ENCODE measurements around the gene PRELID1.

PRELID1 gene

DNA sequence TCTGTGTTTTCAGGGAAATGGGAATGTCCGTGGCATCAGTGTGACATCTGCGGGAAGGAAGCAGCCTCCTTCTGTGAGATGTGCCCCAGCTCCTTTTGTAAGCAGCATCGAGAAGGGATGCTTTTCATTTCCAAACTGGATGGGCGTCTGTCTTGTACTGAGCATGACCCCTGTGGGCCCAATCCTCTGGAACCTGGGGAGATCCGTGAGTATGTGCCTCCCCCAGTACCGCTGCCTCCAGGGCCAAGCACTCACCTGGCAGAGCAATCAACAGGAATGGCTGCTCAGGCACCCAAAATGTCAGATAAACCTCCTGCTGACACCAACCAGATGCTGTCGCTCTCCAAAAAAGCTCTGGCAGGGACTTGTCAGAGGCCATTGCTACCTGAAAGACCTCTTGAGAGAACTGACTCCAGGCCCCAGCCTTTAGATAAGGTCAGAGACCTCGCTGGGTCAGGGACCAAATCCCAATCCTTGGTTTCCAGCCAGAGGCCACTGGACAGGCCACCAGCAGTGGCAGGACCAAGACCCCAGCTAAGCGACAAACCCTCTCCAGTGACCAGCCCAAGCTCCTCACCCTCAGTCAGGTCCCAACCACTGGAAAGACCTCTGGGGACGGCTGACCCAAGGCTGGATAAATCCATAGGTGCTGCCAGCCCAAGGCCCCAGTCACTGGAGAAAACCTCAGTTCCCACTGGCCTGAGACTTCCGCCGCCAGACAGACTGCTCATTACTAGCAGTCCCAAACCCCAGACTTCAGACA is 9.6 kb upstream of the PRELID1 start:
- peaks cover 46% of the 10 kb centered on the region in 2 experiments for H3K4me1 ChIP-seq (ENCODE audit: control insufficient read depth in 1 of 2, insufficient read depth in 1 of 2, low read depth in 1 of 2, low read length in 1 of 2)
- TF ChIP-seq, protein P1, sequence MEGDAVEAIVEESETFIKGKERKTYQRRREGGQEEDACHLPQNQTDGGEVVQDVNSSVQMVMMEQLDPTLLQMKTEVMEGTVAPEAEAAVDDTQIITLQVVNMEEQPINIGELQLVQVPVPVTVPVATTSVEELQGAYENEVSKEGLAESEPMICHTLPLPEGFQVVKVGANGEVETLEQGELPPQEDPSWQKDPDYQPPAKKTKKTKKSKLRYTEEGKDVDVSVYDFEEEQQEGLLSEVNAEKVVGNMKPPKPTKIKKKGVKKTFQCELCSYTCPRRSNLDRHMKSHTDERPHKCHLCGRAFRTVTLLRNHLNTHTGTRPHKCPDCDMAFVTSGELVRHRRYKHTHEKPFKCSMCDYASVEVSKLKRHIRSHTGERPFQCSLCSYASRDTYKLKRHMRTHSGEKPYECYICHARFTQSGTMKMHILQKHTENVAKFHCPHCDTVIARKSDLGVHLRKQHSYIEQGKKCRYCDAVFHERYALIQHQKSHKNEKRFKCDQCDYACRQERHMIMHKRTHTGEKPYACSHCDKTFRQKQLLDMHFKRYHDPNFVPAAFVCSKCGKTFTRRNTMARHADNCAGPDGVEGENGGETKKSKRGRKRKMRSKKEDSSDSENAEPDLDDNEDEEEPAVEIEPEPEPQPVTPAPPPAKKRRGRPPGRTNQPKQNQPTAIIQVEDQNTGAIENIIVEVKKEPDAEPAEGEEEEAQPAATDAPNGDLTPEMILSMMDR (IDR thresholded peaks at IDR 0.05) = no peak
- H3K27ac ChIP-seq = peak overlapping the region; percentile 95
- H3K36me3 ChIP-seq = peaks cover 64% of the 10 kb centered on the region
- H3K4me3 ChIP-seq (ENCODE audit: low read depth in 1 of 2, low read length in 1 of 2) = no peak overlapping the region
- no peaks in the 10 kb centered on the region for H3K27me3 ChIP-seq
- H3K9me3 ChIP-seq = no peaks in the 10 kb centered on the region

DNA sequence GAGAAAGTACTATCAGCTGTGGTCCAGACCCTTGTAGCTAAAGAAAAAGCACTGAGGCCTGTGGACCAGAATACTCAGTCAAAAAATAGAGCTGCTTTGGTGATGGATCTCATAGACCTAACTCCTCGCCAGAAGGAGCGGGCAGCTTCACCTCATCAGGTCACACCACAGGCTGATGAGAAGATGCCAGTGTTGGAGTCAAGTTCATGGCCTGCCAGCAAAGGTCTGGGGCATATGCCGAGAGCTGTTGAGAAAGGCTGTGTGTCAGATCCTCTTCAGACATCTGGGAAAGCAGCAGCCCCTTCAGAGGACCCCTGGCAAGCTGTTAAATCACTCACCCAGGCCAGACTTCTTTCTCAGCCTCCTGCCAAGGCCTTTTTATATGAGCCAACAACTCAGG is 9.0 kb upstream of the PRELID1 start:
- Histone ChIP-seq H3K27me3 (no peaks in the 10 kb centered on the region), H3K4me1 (ENCODE audit: control insufficient read depth in 1 of 2, insufficient read depth in 1 of 2, low read depth in 1 of 2, low read length in 1 of 2) (peaks cover 52% of the 10 kb centered on the region in 2 experiments), H3K9me3 (no peaks in the 10 kb centered on the region), H3K36me3 (peaks cover 65% of the 10 kb centered on the region), H3K4me3 (ENCODE audit: low read depth in 1 of 2, low read length in 1 of 2) (no peak overlapping the region), H3K27ac (peak overlapping the region; percentile 95)
- TF ChIP-seq, protein P1 (IDR thresholded peaks at IDR 0.05) = no peak

DNA sequence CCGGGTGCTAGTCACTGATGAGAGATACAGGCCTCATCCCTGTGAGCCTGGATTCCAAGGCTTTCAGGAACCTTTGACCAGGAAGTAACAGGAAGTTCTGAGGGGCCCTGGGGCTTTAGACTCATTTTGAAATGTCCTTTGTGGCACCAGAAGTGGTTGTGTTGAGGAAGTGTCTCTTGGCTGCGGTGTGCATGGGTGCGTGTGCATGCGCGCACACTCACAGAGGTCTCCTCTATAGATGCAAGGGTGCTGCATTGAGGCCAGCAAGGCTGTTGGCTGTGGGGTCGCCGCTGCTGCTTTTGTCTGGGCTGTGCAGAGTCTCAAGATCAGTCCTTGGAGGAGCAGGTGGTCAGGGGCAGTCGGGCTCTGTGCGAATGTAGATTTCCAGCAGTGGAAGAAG is 7.7 kb upstream of the PRELID1 start:
- Histone ChIP-seq H3K27ac (peak overlapping the region; percentile 95), H3K36me3 (peaks cover 62% of the 10 kb centered on the region), H3K4me1 (ENCODE audit: control insufficient read depth in 1 of 2, insufficient read depth in 1 of 2, low read depth in 1 of 2, low read length in 1 of 2) (peaks cover 65% of the 10 kb centered on the region in 2 experiments)

DNA sequence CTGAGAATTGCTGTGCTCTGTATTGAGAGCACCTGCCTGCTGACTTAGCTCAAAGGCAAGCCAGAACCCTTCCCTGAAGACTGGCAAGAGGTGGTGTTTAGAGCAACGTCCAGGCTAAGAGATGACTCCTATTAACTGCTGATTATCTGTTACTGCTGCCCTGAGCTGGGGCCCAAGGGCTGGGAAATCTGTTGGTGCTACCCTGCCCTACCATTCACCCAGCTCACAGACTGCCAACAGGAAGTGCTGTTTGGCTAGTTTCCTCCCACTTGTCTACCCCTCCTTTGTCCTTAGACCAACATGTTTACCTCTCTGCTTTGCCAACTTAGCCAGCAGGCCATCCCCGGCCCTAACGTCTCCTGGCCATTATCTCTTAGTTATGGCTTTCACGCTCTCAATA is 7.0 kb upstream of the PRELID1 start:
- H3K36me3 ChIP-seq = peaks cover 62% of the 10 kb centered on the region
- peak overlapping the region; percentile 31 to 46 for H3K4me3 ChIP-seq (ENCODE audit: low read depth in 1 of 2, low read length in 1 of 2)
- peak overlapping the region; percentile 95 for H3K27ac ChIP-seq
- no peaks in the 10 kb centered on the region for H3K9me3 ChIP-seq
- peaks cover 72% of the 10 kb centered on the region in 2 experiments for H3K4me1 ChIP-seq (ENCODE audit: control insufficient read depth in 1 of 2, insufficient read depth in 1 of 2, low read depth in 1 of 2, low read length in 1 of 2)
- no peaks in the 10 kb centered on the region for H3K27me3 ChIP-seq
- TF ChIP-seq, protein P1 (IDR thresholded peaks at IDR 0.05) = no peak

More for the DNA sequence above, 7.7 kb upstream of the PRELID1 start:
- no peaks in the 10 kb centered on the region for H3K9me3 ChIP-seq
- H3K4me3 ChIP-seq (ENCODE audit: low read depth in 1 of 2, low read length in 1 of 2) = peak overlapping the region; percentile 31 to 46
- TF ChIP-seq, protein P1 (IDR thresholded peaks at IDR 0.05) = no peak
- no peaks in the 10 kb centered on the region for H3K27me3 ChIP-seq

DNA sequence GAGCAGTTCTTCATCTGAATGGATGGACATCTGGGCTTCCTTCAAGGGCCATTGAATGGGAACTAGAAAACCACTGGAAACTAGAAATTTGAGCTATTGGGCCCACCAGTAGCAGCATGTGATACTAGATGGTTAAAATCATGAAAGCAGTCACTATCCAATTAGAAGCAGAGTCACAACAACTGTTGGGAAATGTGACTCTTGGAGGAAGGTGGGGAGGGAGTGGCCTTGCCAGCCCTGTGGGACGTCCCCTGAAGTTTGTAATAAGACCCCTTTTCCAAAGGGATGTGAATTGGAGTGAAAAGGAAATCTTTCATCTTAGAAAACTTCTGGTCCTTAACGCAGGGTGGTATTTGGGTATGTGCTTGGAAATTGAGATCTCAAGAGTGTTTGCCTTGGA is 5.7 kb upstream of the PRELID1 start:
- no peak overlapping the region for H3K4me3 ChIP-seq (ENCODE audit: low read depth in 1 of 2, low read length in 1 of 2)
- H3K36me3 ChIP-seq = peaks cover 59% of the 10 kb centered on the region
- H3K9me3 ChIP-seq = no peaks in the 10 kb centered on the region

More for the DNA sequence above, 5.7 kb upstream of the PRELID1 start:
- peaks cover 85% of the 10 kb centered on the region in 2 experiments for H3K4me1 ChIP-seq (ENCODE audit: control insufficient read depth in 1 of 2, insufficient read depth in 1 of 2, low read depth in 1 of 2, low read length in 1 of 2)
- no peaks in the 10 kb centered on the region for H3K27me3 ChIP-seq
- TF ChIP-seq, protein P1 (IDR thresholded peaks at IDR 0.05) = no peak
- peak overlapping the region; percentile 95 for H3K27ac ChIP-seq

All from neutrophil (primary cell).